ENCODE data around the gene PRPSAP1.
"Not testable (repeated sequence)": the region's sequence is repeated elsewhere in the genome, so short reads cannot be mapped to it uniquely, and the experiment has no call there.

Gene PRPSAP1

DNA sequence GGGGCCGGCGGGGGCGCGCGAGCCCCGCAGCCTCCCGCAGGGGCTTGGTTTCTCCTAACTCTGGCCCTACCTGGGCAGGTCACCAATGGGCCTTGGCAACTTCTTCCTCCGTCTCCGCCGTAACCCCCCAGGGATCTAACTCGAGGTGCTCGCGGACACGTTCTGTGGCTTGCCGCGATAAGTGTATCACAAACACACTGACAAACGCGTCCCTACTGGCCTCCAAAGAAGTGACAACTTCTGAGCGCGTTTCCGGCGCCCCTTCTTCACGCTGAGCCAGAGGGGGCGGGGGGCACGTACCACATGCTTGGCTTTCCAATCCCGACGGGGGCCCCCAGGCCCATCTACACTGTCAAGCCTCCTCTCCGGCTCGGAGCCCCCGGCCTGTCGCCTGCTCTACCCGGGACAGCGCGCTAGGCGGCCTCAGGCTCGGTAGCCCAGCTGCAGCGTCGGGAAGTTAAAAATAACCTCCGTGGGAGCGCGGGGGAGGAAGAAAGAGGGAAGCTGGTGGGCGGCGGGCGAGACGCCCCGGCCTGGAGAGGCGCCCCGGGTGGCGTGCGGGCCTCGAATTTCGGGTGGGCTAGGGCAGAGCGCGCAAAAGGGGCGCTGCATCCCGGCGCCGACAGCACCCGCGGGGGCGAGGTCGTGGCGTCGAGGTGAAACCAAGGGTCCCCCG is 30.0 kb upstream of the PRPSAP1 start:
- no peak for DNase-seq

DNA sequence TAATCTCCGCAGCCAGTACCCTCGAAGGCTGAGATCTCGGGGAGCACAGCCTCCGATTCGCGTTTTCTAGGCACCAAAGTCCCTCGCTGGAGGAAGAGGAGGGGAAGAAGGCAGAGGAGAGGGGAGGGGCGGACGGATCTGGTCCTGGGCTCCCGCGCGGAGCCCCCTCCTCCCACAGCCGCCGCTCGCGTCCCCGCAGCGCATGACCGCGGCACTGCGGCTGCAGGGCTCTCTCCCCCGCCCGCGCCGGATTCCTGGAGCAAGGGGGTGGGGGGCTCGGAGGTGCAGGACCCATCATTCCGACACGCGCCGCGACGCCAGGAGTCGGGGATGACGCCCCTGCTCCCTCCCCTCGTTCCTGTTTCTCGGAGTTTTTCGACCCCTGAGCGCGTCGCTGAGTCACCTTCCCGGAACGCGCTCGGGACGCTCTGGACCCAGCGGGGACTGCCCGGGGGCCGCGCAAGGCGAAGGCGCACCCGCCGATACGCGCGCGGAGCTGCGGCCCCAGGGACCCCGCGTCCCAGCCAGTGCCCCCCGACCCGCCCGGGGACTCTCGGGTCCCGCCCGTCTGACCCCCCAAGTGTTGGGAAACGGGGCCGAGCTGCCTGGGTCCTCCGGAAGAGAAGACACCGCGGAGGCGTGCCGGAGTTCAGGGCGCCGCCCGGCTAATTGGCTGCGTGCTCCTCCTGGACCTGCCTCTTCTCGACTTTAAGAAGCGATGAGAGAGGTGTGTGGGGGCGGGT is 29.3 kb upstream of the PRPSAP1 start:
- no peak for DNase-seq

DNA sequence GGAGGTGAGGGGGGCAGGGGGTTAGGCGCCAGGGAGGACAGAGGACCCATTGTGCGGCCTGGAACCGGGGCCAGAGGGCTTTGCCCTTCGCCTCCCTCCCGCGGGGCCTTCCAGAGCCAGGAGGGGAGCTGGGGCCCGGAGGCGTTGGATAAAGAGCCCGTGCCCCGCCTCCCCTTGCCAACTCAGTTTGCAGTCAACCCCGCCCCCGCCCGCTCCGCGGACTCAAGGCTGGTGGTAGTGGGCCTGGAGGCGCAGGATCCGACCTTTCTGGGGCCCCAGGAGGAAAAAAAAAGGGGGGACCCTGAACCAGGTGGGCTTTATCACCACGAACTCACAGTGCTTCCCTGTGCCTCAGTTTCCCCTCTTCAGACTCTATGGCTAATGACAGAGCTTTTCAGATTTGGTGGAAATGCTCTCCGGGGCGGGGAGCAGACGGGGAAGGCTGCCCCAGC is 28.7 kb upstream of the PRPSAP1 start:
- no peak for DNase-seq

DNA sequence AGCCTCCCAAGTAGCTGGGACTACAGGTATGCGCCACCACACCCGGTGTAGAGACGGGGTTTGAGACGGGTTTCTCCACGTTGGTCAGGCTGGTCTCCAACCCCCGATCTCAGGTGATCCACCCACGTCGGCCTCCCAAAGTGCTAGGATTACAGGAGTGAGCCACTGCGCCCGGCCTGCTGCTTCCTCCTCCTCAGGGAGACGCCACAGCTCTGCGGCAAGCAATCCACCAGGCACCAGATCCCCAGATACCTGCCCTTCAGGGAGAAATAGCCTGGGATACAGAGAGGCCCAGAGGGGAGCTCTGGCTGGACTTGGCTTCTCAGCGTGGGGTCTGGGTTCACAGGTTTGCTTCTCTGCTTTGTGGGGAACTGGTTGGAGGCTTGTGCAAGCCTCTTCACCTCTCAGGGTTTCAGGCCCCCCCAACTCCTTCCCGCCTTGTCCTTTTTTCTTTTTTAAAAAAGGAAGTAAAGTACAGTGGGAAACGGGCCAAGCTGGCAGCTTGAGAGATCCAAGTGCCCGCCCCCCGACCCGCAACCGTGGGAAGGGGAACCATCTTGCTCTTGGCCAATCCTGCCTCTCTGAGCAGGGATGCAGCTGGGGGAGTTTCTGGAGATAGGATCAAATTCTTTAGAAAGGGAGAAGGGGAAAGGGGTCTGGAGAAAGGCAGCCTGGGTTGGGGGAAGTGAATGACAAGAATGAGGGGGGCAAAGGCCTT is 28.1 kb upstream of the PRPSAP1 start:
- DNase-seq: no peak

DNA sequence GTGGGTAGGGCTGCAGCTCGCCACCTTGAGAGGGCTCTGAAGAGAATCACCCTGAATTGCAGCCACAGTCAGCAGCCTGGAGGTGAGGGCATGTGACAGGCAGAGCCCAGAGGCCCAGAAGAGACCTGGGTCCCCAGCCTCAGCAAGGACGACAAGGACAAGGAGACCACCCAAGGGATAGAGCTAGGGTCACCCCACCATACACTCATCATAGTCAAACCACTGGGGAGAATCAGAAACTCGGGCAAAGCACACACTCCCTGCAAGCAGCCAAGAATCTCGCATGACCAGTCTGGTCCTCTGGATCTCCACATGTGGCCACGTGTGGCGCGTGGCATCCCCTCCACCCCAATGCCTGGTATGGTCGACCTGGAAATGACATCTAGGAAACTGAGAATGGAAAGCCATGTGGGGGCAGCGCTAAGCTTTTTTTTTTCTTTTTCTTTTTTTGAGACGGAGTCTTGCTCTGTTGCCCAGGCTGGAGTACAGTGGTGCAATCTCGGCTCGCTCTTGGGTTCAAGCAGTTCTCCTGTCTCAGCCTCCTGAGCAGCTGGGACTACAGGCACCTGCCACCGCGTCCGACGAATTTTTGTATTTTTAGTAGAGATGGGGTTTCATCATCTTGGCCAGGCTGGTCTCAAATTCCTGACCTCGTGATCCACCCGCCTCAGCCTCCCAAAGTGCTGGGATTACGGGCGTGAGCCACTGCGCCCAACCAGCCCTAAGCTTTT is 26.1 kb upstream of the PRPSAP1 start:
- no peak for DNase-seq

DNA sequence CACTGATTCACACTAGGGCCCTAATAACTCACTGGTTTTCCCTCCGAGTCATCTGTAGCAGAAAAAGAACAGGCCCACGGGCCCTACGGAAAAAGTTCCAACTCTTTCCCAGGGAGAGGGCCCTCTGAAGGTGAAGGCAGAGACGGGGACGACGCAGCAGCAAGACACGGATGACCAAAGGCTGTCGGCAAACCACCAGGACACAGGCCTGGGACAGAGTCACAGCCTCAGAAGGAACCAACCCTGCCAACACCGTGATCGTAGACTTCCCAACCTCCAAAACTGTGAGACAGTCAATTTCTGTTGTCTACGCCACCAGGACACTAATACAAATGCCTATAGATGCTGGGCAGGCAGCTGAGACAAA is 25.5 kb upstream of the PRPSAP1 start:
- DNase-seq: no peak

DNA sequence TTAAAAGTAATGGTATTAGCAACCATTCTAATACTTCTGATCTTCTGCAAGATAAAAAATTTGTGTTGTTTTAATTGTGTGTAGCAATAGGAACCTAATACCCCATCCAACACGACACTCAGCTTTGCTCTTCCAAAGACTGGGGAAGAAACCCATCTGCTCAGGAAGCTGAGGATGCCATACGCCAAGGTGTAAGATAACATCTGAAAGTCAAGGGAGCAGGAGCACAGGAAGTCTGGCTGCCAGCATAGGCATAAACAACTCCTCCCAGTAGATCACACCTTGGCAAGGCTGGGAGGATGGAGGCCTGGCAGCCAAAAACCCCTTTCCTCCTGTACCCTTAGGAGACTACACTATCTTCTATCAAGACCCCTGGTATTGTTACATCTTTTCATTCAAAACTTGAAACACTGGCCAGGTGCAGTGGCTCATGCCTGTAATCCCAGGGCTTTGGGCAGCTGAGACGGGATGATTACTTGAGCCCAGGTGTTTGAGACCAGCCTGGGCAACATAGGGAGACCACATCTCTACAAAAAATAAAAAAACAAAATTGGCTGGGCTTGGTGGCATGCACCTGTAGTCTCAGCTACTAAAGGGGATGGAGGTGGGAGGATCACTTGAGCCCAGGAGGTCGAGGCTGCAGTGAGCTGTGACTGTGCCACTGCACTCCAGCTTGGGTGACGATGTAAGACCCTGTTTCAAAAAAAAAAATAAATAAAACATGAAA is 25.0 kb upstream of the PRPSAP1 start:
- DNase-seq: no peak

DNA sequence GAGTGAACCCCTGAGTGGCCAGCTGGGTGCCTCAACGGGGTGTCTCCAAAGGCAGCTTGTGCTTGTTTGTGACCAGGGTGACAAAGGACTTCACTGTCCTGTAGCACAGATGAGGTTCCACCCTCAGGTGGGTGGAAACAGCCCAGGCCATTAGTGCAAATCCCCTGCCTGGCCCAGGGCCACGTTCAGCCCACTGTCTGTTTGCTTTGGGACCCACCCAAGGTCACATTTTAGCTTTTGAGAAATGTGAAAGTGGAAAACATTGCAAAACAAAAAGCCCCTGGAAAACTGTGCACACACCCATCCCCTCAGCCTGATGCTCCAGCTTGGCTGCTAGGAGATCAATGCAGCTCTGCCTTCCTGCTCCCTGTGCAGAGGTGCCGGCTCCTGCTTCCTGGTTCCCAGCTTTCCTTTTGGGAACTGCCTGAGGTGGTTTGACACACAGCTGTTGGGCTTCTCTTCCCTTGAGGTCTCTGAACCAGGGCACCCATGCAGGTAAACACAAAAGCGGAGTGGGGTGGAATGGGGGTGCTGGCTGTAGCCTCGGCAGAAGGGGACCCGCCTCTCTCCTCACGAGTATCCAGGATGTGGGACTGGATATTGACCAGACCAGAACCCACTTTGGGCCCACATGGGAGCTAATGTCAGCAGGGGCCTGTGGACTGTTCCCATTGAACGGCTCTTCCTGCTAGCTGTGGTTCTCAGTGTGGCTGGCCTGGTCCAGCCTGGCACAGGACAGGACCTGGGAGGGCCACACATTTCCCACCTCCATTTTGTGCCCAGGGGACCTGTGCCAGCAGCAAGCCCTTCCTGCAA is 22.8 kb upstream of the PRPSAP1 start:
- DNase-seq: no peak

DNA sequence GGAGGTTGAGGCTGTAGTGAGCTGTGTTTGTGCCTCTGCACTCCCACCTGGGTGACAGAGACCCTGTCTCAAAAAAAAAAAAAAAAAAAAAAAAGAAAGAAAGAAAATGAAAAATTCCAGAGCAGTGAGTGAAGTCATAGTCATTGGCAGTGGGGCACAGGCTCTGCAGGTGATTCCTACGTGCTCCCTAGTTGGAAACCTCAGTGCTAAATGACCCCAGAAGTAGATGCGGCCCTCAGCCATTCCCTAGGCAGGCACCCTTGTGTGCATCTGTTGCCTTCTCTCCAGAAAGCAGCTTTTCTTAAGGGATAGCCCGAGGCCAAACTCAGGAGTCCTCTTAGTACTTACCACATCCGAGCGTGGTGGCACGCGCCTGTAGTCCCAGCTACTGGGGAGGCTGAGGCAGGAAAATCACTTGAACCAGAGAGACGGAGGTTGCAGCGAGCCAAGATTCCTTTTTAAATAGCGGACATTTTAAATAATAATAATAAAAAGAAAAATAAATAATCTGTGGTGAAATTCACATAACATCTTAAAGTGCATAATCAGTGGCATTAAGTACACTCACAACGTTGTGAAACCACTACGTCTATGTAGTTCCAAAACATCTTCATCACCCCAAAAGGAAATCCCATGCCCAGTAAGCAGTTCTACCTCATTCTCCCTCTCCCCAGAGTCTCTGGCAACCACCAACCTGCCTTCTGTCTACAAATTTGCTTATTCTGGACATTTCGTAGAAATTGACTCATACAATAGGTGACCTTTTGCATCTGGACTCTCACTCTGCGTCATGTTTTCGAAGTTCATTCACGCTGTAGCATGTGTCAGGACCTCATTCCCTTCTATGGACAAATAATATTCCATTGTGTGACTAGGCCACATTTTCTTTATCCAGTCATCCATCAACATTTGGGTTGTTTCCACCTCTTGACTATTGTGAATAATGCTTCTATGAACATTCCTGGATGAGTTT is 18.2 kb upstream of the PRPSAP1 start:
- DNase-seq: no peak

DNA sequence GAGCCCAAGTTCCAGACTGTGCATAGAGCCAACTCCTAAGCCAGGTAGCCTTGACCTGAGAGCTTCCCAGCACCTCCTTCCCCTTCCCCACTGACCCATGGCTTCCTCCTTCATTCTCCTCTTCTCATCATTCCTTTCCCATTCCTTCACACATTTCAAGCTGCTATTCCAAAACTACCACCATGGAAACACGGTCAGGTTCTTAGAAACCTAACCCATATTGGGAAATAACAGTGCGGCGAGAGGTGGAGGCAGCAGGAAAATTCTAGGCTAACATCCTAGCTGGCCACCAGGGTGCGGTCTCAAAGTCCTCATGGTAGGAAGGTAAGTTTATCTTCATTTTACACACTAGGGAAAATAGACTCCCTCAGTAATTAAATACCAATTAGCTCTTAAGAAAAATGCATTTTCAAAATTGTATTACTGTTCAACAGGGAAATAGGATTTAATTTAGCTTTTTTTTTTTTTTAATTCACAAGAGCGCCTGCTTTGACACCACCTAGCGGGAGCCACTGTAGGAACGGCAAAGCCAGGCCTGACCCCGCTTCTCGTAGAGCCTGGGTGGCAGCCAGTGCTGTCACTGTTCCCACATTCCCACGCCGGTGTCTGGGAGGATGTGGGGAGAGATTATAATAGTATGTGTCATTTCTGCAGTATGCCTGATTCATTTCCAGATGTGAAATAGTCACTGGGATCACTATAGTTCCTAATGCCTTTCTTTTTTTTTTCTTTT is 16.7 kb upstream of the PRPSAP1 start:
- no peak for DNase-seq

DNA sequence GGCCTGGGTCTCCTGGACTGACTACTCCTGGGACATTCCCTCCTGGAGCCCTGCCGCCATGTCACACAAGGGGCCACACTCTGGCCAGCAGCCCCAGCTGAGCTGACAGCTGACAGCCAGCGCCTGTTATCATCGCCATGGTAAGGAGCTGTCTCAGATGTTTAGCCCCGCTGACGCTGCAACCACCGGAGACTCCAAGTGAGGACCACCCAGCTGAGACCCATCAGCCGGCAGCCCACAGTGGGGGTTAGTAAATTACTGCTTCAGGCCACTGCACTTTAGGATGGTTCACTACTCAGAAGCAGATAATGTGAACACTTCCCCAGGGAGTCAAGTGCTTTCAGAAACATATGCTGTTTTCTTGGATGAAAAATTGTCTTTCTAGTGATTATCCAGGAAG is 16.1 kb upstream of the PRPSAP1 start:
- DNase-seq: no peak

DNA sequence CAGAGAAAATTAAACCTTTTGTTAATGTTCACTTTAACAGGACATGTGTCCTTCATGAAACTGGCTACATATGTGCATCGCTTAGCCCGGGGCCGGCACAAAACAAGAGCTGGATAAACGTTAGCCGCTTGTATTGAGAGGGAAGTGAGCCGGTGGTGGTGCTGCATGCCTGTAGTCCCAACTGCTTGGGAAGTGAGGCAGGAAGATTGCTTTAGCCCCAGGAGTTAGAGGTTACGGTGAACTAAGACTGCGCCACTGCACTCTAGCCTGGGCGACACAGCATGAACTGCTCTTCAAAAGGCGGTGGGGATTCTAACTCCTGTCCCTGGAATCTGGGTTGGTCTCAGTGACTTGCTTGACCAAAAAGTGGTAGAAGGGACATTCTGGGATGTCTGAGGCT is 15.7 kb upstream of the PRPSAP1 start:
- DNase-seq: no peak

DNA sequence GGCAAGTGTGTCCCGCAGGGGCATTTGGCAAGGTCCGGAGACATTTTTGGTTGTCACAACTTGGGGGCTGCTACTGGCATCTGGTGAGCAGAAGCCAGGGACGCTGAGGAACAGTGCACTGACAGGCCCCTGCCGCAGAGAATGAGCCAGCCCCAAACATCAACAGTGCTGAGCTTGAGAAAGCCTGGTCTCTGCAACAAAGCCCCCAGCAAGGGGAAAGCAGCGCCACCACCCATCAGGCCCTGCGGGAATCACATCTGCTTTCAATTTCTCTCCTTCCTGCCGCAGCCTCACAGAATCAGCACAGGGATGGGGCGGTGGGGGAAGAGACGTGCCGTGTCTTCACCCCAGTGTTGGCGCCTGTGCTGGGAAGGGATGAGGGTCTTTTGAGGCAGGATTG is 14.8 kb upstream of the PRPSAP1 start:
- DNase-seq: no peak

DNA sequence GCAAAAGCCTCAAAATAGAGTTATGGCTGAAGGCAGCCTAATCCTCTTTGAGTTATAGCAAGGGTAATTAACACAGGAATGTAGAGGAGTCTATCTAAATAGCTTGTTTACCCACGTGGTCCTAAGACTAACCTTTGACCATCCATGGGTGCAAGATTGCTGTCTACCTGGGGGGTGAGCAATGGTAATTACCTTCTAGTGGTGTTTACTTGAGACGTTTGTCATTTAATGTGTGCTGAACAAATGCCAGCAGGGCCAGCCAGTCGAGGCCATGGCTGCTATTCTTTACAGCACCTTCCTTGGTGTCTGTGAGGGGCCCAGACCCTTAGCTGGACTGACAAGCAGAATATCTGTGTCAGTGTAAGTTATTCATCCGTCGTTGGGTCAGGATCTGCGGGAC is 13.9 kb upstream of the PRPSAP1 start:
- DNase-seq: no peak

DNA sequence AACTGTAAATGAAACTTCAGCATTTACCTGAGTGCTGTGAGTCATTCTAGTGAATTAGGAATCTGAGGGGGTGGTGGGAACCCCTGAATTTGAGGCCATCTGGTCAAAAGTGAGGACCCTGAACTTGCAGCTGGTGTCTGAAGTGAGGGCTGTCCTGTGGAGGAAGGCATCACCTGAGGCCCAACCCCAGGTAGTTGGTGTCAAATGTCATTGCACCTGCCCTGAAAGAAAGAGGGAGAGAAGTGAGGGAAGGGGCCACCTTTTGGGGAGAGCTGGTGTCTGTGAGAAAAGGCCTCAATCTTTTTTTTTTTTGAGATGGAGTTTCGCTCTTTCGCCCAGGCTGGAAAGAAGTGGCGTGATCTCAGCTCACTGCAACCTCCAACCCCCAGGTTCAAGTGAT is 12.5 kb upstream of the PRPSAP1 start:
- DNase-seq: no peak

DNA sequence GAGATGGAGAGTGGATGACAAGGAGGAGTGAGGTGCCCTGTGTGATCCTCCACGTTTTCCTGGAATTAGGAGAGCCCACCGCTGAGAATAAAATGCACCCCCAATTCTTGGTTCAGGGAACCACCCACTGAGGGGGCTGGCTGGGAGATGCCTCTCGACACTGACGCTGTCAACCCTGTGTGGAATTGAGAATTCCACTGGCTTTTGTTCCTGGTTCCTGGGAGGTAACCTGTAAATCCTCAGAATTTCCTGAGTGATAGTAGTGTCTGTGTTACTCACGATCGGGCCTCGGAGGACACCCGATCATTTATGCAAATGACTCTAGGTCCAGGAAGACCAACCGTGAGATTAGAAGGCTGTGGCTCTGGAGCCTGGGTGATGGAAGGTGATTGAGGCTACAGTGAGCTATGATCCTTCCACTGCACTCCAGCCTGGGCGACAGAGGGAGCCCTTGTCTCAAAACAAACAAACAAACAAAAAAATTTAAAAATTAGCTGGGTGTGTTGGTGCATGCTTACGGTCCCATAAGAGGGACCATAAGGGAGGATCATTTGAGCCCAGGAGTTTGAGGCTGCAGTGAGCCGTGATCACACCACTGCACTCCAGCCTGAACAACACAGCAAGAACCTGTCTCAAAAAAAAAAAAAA is 11.7 kb upstream of the PRPSAP1 start:
- no peak for DNase-seq

DNA sequence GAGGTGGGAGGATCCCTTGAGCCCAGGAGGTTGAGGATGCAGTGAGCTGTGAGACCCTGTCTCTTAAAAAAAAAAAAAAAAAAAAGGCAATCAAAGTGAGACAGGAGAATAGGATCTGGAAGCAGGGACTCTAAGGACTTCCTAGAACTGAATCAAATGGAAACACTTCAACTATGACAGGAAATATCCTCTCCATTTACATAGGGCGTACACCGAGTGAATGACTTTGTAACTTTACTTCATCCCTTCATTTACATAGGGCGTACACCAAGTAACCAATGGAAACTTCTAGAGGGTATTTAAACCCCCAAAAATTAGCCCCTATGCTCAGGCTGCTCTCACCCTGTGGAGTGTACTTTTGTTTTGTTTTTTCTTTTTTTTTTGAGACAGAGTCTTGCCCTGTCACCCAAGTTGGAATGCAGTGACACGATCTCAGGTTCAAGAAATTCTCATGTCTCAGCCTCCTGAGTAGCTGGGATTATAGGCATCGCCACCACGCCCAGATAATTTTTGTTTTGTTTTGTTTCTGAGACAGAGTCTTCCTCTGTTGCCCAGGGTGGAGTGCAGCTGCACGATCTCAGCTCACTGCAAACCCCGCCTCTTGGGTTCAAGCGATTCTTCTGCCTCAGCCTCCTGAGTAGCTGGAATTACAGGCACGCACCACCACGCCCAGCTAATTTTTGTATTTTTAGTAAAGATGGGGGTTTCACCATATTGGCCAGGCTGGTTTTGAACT is 9.6 kb upstream of the PRPSAP1 start:
- DNase-seq: no peak

DNA sequence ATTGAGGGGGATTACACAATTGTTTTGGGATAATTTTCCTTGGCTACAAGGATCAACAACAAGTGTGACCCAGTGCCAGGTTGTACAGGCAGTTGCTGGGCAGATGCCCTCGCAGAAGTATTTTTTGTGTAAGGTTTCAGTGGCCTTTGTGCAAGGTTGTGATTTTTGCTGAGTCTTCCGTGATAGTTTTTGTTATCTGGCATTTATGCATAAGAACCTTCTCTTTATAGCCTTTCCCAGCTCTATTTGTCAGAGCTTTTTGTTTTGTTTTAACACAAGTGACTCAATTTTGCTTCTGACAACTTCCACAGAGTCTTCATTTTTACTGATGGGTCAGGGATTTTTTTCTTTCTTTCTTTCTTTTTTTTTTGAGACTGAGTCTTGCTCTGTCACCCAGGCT is 6.7 kb upstream of the PRPSAP1 start:
- no peak for DNase-seq

DNA sequence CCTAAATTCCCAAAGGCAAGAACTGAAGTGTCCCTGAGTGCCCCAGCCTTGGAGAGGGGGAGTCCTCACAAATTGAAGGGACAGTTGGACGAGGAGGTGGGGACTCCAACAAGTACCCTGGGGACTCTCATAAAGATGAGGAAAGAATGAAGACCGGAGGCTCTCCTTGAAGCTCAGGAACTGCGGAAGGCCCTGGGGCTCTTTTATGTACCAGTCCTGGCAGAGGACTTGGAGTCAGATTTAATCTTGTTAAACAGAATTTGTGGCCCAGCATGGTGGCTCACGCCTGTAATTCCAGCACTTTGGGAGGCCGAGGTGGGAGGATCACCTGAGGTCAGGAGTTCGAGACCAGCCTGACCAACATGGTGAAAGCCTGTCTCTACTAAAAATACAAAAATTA is 6.1 kb upstream of the PRPSAP1 start:
- not testable (repeated sequence) for DNase-seq

Data from NCI-H187 (cell line).